Activated CD4-positive, alpha-beta T cell treated with anti-CD3 and anti-CD28 coated beads, Interleukin-2, amount 50 U/mL, for 16 hours (primary cell): Measurements from ENCODE around the gene TGFBRAP1.
A peak's percentile ranks its signal among the peaks of the same experiment; 100 is the strongest.

Experiments used
- DNase-seq: peaks from one replicate; pipeline ENCODE4 v3.0.0-alpha.2; 2020

TGFBRAP1 gene

GRCh38 chr2:105329561-105330495, at the start of gene TGFBRAP1:
TSS of gene TGFBRAP1 (minus strand) at chr2:105329735. CDS start at chr2:105308301, 21,434 bp downstream.
- peak; percentile 45 for DNase-seq

GRCh38 chr2:105378921-105379383, 49.4 kb upstream of the TGFBRAP1 start:
- no peak for DNase-seq

- DNase-seq: no peak
Measured at GRCh38 chr2:105378276-105378840, 48.8 kb upstream of the TGFBRAP1 start.

- no peak for DNase-seq
Measured at GRCh38 chr2:105377871-105378270, 48.3 kb upstream of the TGFBRAP1 start.

GRCh38 chr2:105376789-105377240, 47.3 kb upstream of the TGFBRAP1 start:
- no peak for DNase-seq

GRCh38 chr2:105376010-105376409, 46.5 kb upstream of the TGFBRAP1 start:
- no peak for DNase-seq

GRCh38 chr2:105375001-105375561, 45.5 kb upstream of the TGFBRAP1 start:
- no peak for DNase-seq

- peak; percentile 42 for DNase-seq
Measured at GRCh38 chr2:105373895-105374401, 44.4 kb upstream of the TGFBRAP1 start.

- no peak for DNase-seq
Measured at GRCh38 chr2:105373344-105373781, 43.8 kb upstream of the TGFBRAP1 start.

GRCh38 chr2:105371810-105372209, 42.3 kb upstream of the TGFBRAP1 start:
- no peak for DNase-seq

- no peak for DNase-seq
Measured at GRCh38 chr2:105371156-105371555, 41.6 kb upstream of the TGFBRAP1 start.

GRCh38 chr2:105369777-105370690, 40.5 kb upstream of the TGFBRAP1 start:
- peak; percentile 89 for DNase-seq

- no peak for DNase-seq
Measured at GRCh38 chr2:105368759-105369408, 39.3 kb upstream of the TGFBRAP1 start.

GRCh38 chr2:105365206-105365605, 35.7 kb upstream of the TGFBRAP1 start:
- DNase-seq: no peak

- DNase-seq: no peak
Measured at GRCh38 chr2:105364436-105365139, 35.1 kb upstream of the TGFBRAP1 start.

GRCh38 chr2:105362862-105363591, 33.5 kb upstream of the TGFBRAP1 start:
- no peak for DNase-seq

- no peak for DNase-seq
Measured at GRCh38 chr2:105361102-105361889, 31.8 kb upstream of the TGFBRAP1 start.

GRCh38 chr2:105358593-105358992, 29.1 kb upstream of the TGFBRAP1 start:
- no peak for DNase-seq

GRCh38 chr2:105357122-105357521, 27.6 kb upstream of the TGFBRAP1 start:
- no peak for DNase-seq
